Large intestine (tissue), 3 donors: Measurements from ENCODE around the gene SYTL4. TPM values are rescaled to one million over a fixed set of nuclear protein-coding genes. Genes with fewer than 3 reads are reported as not detected.

Experiments
- DNase-seq, 2 donors: peaks; one replicate each; pipeline versions ENCODE4 v3.0.0 to v3.0.0-alpha.2; 2013
- H3K27ac ChIP-seq: one replicate; pipeline ENCODE4 v1.5.1; 2013; ENCODE audit warnings: low read length
- H3K27me3 ChIP-seq: 2 replicates; pipeline ENCODE4 v1.6.1; 2013; ENCODE audit warnings: low read length; ENCODE audit not compliant: control insufficient read depth, insufficient read depth
- H3K36me3 ChIP-seq: 2 replicates; pipeline ENCODE4 v1.6.1; 2013; ENCODE audit warnings: low read length; ENCODE audit not compliant: control insufficient read depth, insufficient read depth
- H3K4me1 ChIP-seq: one replicate; pipeline ENCODE4 v1.6.1; 2013; ENCODE audit warnings: low read length; ENCODE audit not compliant: control insufficient read depth, insufficient read depth
- H3K4me3 ChIP-seq: one replicate; pipeline ENCODE4 v1.5.1; 2013; ENCODE audit warnings: low read length
- H3K9me3 ChIP-seq: one replicate; pipeline ENCODE4 v1.6.1; 2013; ENCODE audit warnings: mild to moderate bottlenecking, low read depth, low read length, moderate library complexity; ENCODE audit not compliant: control insufficient read depth
- WGBS: methylation state at CpG from one replicate; pipeline ENCODE4 v1.1.5; 2013; ENCODE audit warnings: low lambda C conversion rate; ENCODE audit not compliant: insufficient coverage; 5-methylcytosine and 5-hydroxymethylcytosine counted together
- polyA plus RNA-seq: library from polyadenylated mRNA; unstranded; fragments of 120-200 nt; gene quantifications from one replicate; pipeline ENCODE4 v1.2.1, GENCODE V29; 2013

SYTL4 gene
- polyA plus RNA-seq, 1 donor = 6.0 TPM

GRCh38 chrX:100673397-100673953 lies 58.4 kb downstream of the SYTL4 start:
- Histone ChIP-seq H3K27ac (no peak overlapping the region), H3K9me3 (no peaks in the 10 kb centered on the region), H3K36me3 (no peaks in the 10 kb centered on the region), H3K27me3 (no peaks in the 10 kb centered on the region), H3K4me1 (peaks cover 10% of the 10 kb centered on the region), H3K4me3 (no peak overlapping the region)
- no peak for DNase-seq
- WGBS = no CpG with 5 or more reads among the region's 3 CpGs

- WGBS = no CpG with 5 or more reads among the region's 3 CpGs
- Histone ChIP-seq H3K4me1 (peaks cover 10% of the 10 kb centered on the region), H3K27ac (no peak overlapping the region), H3K4me3 (no peak overlapping the region), H3K36me3 (no peaks in the 10 kb centered on the region), H3K27me3 (no peaks in the 10 kb centered on the region), H3K9me3 (no peaks in the 10 kb centered on the region)
- peak in 1 of 2 donors; percentile 61 for DNase-seq
Observed at GRCh38 chrX:100672966-100673365, 59.0 kb downstream of the SYTL4 start.

GRCh38 chrX:100663642-100664041 lies 68.3 kb downstream of the SYTL4 start:
- no peaks in the 10 kb centered on the region for H3K27me3 ChIP-seq
- WGBS = no CpG with 5 or more reads among the region's 2 CpGs

GRCh38 chrX:100662796-100663195 lies 69.1 kb downstream of the SYTL4 start:
- H3K4me1 ChIP-seq = peaks cover 24% of the 10 kb centered on the region
- H3K4me3 ChIP-seq = no peak overlapping the region
- H3K27me3 ChIP-seq = no peaks in the 10 kb centered on the region
- H3K27ac ChIP-seq = no peak overlapping the region
- no peaks in the 10 kb centered on the region for H3K9me3 ChIP-seq
- H3K36me3 ChIP-seq = peaks cover 5% of the 10 kb centered on the region
- no CpG with 5 or more reads among the region's 4 CpGs for WGBS
- DNase-seq = peak in 1 of 2 donors; percentile 29

More at GRCh38 chrX:100663642-100664041, 68.3 kb downstream of the SYTL4 start:
- Histone ChIP-seq H3K4me3 (no peak overlapping the region), H3K4me1 (peaks cover 24% of the 10 kb centered on the region), H3K9me3 (no peaks in the 10 kb centered on the region), H3K27ac (peak overlapping the region; percentile 35), H3K36me3 (peaks cover 5% of the 10 kb centered on the region)
- no peak for DNase-seq

GRCh38 chrX:100662170-100662569 lies 69.8 kb downstream of the SYTL4 start:
- Histone ChIP-seq H3K27ac (no peak overlapping the region), H3K36me3 (peaks cover 5% of the 10 kb centered on the region), H3K27me3 (no peaks in the 10 kb centered on the region), H3K4me3 (no peak overlapping the region), H3K9me3 (no peaks in the 10 kb centered on the region), H3K4me1 (peaks cover 24% of the 10 kb centered on the region)
- DNase-seq = no peak
- no CpG with 5 or more reads among the region's 13 CpGs for WGBS

- no CpG with 5 or more reads among the region's 4 CpGs for WGBS
- DNase-seq = peak in 1 of 2 donors; percentile 72
- H3K27ac ChIP-seq = peak overlapping the region; percentile 85
Observed at GRCh38 chrX:100659431-100660137, 72.3 kb downstream of the SYTL4 start.

GRCh38 chrX:100658941-100659381 lies 73.0 kb downstream of the SYTL4 start:
- peak overlapping the region; percentile 85 for H3K27ac ChIP-seq
- DNase-seq = peak in 1 of 2 donors; percentile 34
- no CpG with 5 or more reads among the region's 3 CpGs for WGBS
- H3K36me3 ChIP-seq = peaks cover 3% of the 10 kb centered on the region
- peaks cover 24% of the 10 kb centered on the region for H3K4me1 ChIP-seq
- no peaks in the 10 kb centered on the region for H3K9me3 ChIP-seq
- H3K4me3 ChIP-seq = no peak overlapping the region
- H3K27me3 ChIP-seq = no peaks in the 10 kb centered on the region

More at GRCh38 chrX:100659431-100660137, 72.3 kb downstream of the SYTL4 start:
- Histone ChIP-seq H3K4me3 (no peak overlapping the region), H3K4me1 (peaks cover 24% of the 10 kb centered on the region), H3K36me3 (peaks cover 3% of the 10 kb centered on the region), H3K27me3 (no peaks in the 10 kb centered on the region), H3K9me3 (no peaks in the 10 kb centered on the region)

- no CpG with 5 or more reads among the region's 3 CpGs for WGBS
- peak in 1 of 2 donors; percentile 58 for DNase-seq
- peak overlapping the region; percentile 61 for H3K27ac ChIP-seq
Observed at GRCh38 chrX:100654261-100654660, 77.7 kb downstream of the SYTL4 start.

GRCh38 chrX:100652266-100652665 lies 79.7 kb downstream of the SYTL4 start:
- Histone ChIP-seq H3K4me3 (no peak overlapping the region), H3K36me3 (no peaks in the 10 kb centered on the region), H3K4me1 (peaks cover 31% of the 10 kb centered on the region), H3K27ac (no peak overlapping the region), H3K27me3 (no peaks in the 10 kb centered on the region), H3K9me3 (no peaks in the 10 kb centered on the region)
- WGBS = no CpG with 5 or more reads among the region's 2 CpGs
- DNase-seq = no peak

More at GRCh38 chrX:100654261-100654660, 77.7 kb downstream of the SYTL4 start:
- no peaks in the 10 kb centered on the region for H3K27me3 ChIP-seq
- peaks cover 16% of the 10 kb centered on the region for H3K4me1 ChIP-seq
- no peak overlapping the region for H3K4me3 ChIP-seq
- H3K36me3 ChIP-seq = no peaks in the 10 kb centered on the region
- H3K9me3 ChIP-seq = no peaks in the 10 kb centered on the region

- Histone ChIP-seq H3K27ac (peak overlapping the region; percentile 87), H3K36me3 (no peaks in the 10 kb centered on the region), H3K4me3 (no peak overlapping the region), H3K27me3 (no peaks in the 10 kb centered on the region), H3K9me3 (no peaks in the 10 kb centered on the region), H3K4me1 (peaks cover 37% of the 10 kb centered on the region)
- no CpG with 5 or more reads among the region's 1 CpG for WGBS
- peak in 1 of 2 donors; percentile 54 for DNase-seq
Observed at GRCh38 chrX:100650841-100651240, 81.1 kb downstream of the SYTL4 start.
